Spleen (tissue), 11 donors: ENCODE results near the gene FADS3. TPM values are rescaled to one million over a fixed set of nuclear protein-coding genes. Genes with fewer than 3 reads are reported as not detected.

Source experiments
- DNase-seq: peaks from one replicate; pipeline ENCODE4 v3.0.0-alpha.2; 2020
- H3K27ac ChIP-seq, 8 donors: fragments of 200-600 bp; sonication (generic) in 7 of 8; 1 replicate in 4 of 8; 2 replicates in 4 of 8; pipeline versions ENCODE4 v1.5.0 to v1.8.0; 2016 to 2021; ENCODE audit warnings: inconsistent platforms in 4 of 8, mild to moderate bottlenecking in 4 of 8, moderate library complexity in 1 of 8
- H3K27me3 ChIP-seq, 7 donors: fragments of 200-600 bp; sonication (generic) in 6 of 7; replicated peaks in 1 of 7; 1 replicate in 4 of 7; 2 replicates in 3 of 7; pipeline versions ENCODE4 v1.5.0 to v1.8.0; 2016 to 2021; ENCODE audit warnings: inconsistent platforms in 3 of 7, mild to moderate bottlenecking in 1 of 7
- H3K36me3 ChIP-seq, 6 donors: fragments of 200-600 bp; sonication (generic) in 5 of 6; 1 replicate in 4 of 6; 2 replicates in 2 of 6; pipeline versions ENCODE4 v1.5.0 to v1.8.0; 2016 to 2021; ENCODE audit warnings: inconsistent platforms in 2 of 6
- H3K4me1 ChIP-seq, 6 donors: fragments of 200-600 bp; sonication (generic) in 5 of 6; 1 replicate in 3 of 6; 2 replicates in 3 of 6; pipeline versions ENCODE4 v1.5.0 to v1.8.0; 2016 to 2021; ENCODE audit warnings: inconsistent platforms in 3 of 6
- H3K4me3 ChIP-seq, 8 donors: fragments of 200-600 bp; sonication (generic) in 7 of 8; 1 replicate in 4 of 8; 2 replicates in 4 of 8; pipeline versions ENCODE4 v1.5.0 to v1.8.0; 2016 to 2021; ENCODE audit warnings: inconsistent platforms in 4 of 8, mild to moderate bottlenecking in 4 of 8, moderate library complexity in 2 of 8
- H3K9me3 ChIP-seq, 8 donors: fragments of 200-600 bp; sonication (generic) in 7 of 8; 1 replicate in 4 of 8; 2 replicates in 4 of 8; pipeline versions ENCODE4 v1.5.0 to v1.8.0; 2016 to 2021; ENCODE audit warnings: inconsistent platforms in 4 of 8
- POLR2A ChIP-seq, 3 donors: fragments of 450-650 bp; IDR thresholded peaks; one replicate each; pipeline ENCODE4 v1.5.1; 2017; ENCODE audit warnings: antibody characterized with exemption in 3 of 3, mild to moderate bottlenecking in 1 of 3
- POLR2AphosphoS5 ChIP-seq, 3 donors: sonication (generic); formaldehyde crosslinking; IDR thresholded peaks; one replicate each; pipeline ENCODE4 v1.5.1; 2017; ENCODE audit warnings: antibody characterized with exemption in 3 of 3
- WGBS, 5 donors: extraction: QIAGEN DNeasy Blood & Tissue Kit in 3 of 5; methylation state at CpG; one replicate each; pipeline versions ENCODE4 v1.1.5 to v1.1.7; 2013 to 2018; 5-methylcytosine and 5-hydroxymethylcytosine counted together
- intact Hi-C: fragments of 100-400 bp; cut with DNase I; formaldehyde crosslinking; loops from one replicate; pipeline ENCODE4 v1.15.0; 2023; ENCODE audit warnings: low total_unique reads
- polyA plus RNA-seq, 3 donors: library from polyadenylated mRNA; stranded (reverse); fragments of 200-250 nt; gene quantifications; one replicate each; pipeline ENCODE4 v1.2.1, GENCODE V29; 2013
- total RNA-seq, 7 donors: library from RNA; depleted of rRNA in 3 of 7; stranded (reverse); fragments of >200 nt in 3 of 7; fragmentation: NEBNext Ultra II Directional in 4 of 7; extraction: Animal tissue kit (Norgen Biotek cat#: 25700) in 4 of 7; gene quantifications; one replicate each; pipeline versions ENCODE4 v1.1.0 to v1.2.1, GENCODE V29; 2016 to 2021
- TF ChIP-seq, protein P1 (sequence below), 11 experiments: fragments of 200-600 bp in 7 of 11; fragments of 450-650 bp in 4 of 11; sonication (generic) in 4 of 11; IDR thresholded peaks in 8 of 11; conservative IDR thresholded peaks in 3 of 11; 1 replicate in 7 of 11; 2 replicates in 4 of 11; pipeline versions ENCODE4 v1.4.0 to v1.8.0; 2016 to 2021; ENCODE audit warnings: antibody characterized with exemption in 11 of 11, inconsistent platforms in 4 of 11, mild to moderate bottlenecking in 1 of 11
- donor health status: healthy with polysubstance abuse.
- donor health status: DM: no; HTN: no; CAD: no; lungs with moderate emphysema.
- donor health status: DM: no; HTN: no; CAD: no.
- donor health status: Bipolar disorder and iron deficiency.
- donor health status: healthy.
- donor health status: DM: no; HTN: no; CAD: no.
- donor health status: DM: yes; HTN: yes; CAD: no.

The FADS3 gene
- total and polyA plus RNA-seq, 10 donors = 26.3 to 63.6 (median 38.5) TPM

DNA sequence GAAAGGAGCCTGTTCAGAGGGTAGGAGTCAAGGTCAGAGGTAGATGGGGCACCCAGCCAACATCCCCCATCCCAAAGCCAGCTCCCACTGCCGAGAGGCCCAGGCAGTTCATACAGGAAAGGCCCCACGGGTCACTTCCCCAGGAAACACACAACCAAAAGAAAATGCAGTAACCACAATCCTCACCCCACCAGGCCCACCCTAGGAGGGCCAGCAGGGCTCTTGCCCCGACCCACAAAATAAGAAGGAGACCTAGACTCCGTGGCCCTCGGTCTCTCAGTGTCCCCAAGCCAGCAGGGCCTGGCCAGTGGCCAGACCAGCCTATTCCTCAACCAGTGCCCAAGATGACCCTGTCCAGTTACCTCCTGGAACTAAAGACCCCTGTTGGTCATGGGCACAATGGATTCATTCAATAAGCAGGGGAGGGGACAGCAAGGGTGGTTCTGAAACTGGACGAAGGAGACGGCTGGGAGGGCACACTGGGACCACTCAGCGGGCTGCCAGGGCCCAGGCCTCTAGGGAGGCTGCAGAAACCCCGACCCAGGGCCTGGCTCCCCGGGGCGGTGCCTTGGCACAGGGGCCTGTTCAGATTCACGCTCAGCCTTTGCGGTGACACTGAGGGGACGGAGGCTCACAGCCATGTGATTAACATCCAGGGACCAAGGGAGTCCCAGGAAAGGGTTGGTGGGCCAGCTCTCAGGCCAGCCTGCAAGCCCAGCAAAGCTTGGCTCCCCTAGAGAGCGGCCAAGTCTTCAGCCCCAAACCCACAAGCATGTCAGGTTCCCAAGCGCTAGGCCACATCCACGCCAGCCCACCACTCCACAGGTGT, 20.6 kb upstream of the FADS3 start:
- no peak for TF ChIP-seq POLR2AphosphoS5 (IDR thresholded peaks at IDR 0.05)
- TF ChIP-seq, protein P1, sequence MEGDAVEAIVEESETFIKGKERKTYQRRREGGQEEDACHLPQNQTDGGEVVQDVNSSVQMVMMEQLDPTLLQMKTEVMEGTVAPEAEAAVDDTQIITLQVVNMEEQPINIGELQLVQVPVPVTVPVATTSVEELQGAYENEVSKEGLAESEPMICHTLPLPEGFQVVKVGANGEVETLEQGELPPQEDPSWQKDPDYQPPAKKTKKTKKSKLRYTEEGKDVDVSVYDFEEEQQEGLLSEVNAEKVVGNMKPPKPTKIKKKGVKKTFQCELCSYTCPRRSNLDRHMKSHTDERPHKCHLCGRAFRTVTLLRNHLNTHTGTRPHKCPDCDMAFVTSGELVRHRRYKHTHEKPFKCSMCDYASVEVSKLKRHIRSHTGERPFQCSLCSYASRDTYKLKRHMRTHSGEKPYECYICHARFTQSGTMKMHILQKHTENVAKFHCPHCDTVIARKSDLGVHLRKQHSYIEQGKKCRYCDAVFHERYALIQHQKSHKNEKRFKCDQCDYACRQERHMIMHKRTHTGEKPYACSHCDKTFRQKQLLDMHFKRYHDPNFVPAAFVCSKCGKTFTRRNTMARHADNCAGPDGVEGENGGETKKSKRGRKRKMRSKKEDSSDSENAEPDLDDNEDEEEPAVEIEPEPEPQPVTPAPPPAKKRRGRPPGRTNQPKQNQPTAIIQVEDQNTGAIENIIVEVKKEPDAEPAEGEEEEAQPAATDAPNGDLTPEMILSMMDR (IDR thresholded peaks at IDR 0.05 in 8 of 11, conservative IDR thresholded peaks at IDR 0.05 in 3 of 11) = no peak
- TF ChIP-seq POLR2A (IDR thresholded peaks at IDR 0.05) = no peak
- peaks cover 0 to 15% (median 2%) of the 10 kb centered on the region in 6 donors for H3K36me3 ChIP-seq
- intact Hi-C loops = no loop called here
- peaks cover 0 to 20% (median 6%) of the 10 kb centered on the region in 7 donors for H3K27me3 ChIP-seq
- H3K4me1 ChIP-seq = peaks cover 6 to 78% (median 46%) of the 10 kb centered on the region in 6 donors
- 48 to 71% (median 64%) methylated on average over 8 to 17 of the region's 17 CpGs for WGBS, 5 donors
- peak overlapping the region in 5 of 8 donors; percentile 32 to 82 (median 51) for H3K27ac ChIP-seq
- DNase-seq = peak; percentile 73
- H3K9me3 ChIP-seq = no peaks in the 10 kb centered on the region
- peak overlapping the region in 1 of 8 donors; percentile 12 for H3K4me3 ChIP-seq

DNA sequence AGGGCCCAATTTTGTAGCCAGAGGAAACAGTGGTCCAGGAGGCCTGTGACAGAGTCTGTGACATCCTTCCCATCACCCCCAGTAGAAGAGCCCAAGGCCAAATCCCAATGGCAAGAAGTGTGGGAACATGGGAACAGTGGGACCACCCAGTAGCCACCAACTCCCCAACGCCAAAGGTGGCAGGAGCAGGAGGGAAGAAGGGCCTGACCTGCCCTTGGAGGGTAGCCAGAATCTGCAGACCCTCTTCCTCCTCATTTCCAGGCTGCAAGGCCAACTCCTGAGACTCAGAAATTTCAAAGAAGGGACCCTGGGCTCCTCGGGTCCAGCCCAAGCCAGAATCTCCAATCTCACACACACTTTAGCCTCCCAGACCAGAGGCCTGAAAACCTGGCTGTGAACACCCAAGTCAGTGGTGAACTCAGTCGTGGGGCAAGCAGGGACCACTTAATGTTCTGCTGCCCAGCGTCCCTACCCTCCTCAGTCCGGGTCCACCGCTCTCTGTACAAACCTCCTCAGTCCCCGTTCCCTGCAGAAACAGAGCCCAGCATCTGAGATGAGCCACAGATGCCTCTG, 19.9 kb upstream of the FADS3 start:
- TF ChIP-seq, protein P1 (IDR thresholded peaks at IDR 0.05 in 8 of 11, conservative IDR thresholded peaks at IDR 0.05 in 3 of 11) = no peak
- TF ChIP-seq POLR2AphosphoS5 (IDR thresholded peaks at IDR 0.05) (no peak), POLR2A (IDR thresholded peaks at IDR 0.05) (no peak)
- intact Hi-C loops = no loop called here
- peaks cover 0 to 22% (median 6%) of the 10 kb centered on the region in 6 donors for H3K36me3 ChIP-seq
- H3K4me3 ChIP-seq = no peak overlapping the region
- no peaks in the 10 kb centered on the region for H3K9me3 ChIP-seq
- H3K4me1 ChIP-seq = peaks cover 0 to 71% (median 40%) of the 10 kb centered on the region in 6 donors
- H3K27me3 ChIP-seq = peaks cover 0 to 13% (median under 1%) of the 10 kb centered on the region in 7 donors
- WGBS, 5 donors = 66 to 79% (median 75%) methylated on average over 7 of the region's 7 CpGs
- peak; percentile 38 for DNase-seq
- H3K27ac ChIP-seq = peak overlapping the region in 4 of 8 donors; percentile 35 to 82 (median 58)

DNA sequence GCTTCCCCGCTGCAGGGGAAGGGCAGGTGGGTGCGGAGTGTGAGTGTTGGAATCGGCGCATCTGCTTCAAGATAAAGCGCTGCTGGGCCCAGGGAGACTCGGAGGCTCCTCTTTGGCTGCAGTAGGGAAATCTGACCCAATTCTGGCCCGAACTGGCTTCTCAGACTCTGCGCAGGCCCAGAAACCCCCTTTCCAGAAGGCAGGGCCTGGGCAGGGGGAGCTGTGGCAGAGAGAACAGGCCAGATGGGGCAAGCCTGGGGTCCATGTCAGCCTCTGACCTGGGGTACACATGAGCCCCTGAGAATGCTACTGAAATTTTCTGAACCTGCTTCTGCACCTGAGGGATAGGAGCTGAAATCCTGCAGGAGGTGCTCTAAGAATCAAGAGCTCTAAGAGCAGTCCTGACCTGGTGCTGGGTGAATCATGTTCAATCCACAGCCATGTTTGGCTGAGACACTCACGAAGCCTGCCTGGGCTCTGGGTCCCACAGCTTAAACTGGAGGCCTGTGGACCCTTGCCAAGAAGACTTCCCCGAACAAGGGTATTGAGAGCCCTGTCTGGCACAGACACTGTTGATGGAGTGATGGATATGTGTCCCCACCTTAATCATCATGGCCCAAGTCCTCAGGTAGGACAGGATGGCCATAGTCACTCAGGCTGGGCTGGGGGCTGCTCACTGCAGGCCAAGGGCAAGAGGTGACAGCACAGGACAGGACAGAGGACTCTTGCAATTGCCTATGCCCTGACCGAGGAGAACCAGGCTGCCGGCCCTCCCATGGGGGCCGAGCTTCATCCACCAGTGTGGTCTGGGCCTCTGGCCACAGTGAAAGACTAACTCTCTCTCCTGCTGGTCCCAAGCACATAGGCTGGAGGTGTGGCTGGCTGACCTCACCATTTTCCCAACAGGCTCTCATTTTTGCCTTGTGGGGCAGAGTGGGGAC, 19.1 kb upstream of the FADS3 start:
- Histone ChIP-seq H3K27ac (peak overlapping the region in 4 of 8 donors; percentile 35 to 73 (median 58)), H3K27me3 (peaks cover 0 to 7% (median 0%) of the 10 kb centered on the region in 7 donors), H3K4me1 (peaks cover 0 to 64% (median 37%) of the 10 kb centered on the region in 6 donors), H3K9me3 (no peaks in the 10 kb centered on the region), H3K4me3 (no peak overlapping the region), H3K36me3 (peaks cover 0 to 30% (median 10%) of the 10 kb centered on the region in 6 donors)
- WGBS, 5 donors = 85 to 93% (median 88%) methylated on average over 12 to 13 of the region's 13 CpGs
- DNase-seq = peak; percentile 63
- TF ChIP-seq POLR2AphosphoS5 (IDR thresholded peaks at IDR 0.05) = no peak
- TF ChIP-seq, protein P1 (IDR thresholded peaks at IDR 0.05 in 8 of 11, conservative IDR thresholded peaks at IDR 0.05 in 3 of 11) = no peak
- no peak for TF ChIP-seq POLR2A (IDR thresholded peaks at IDR 0.05)
- intact Hi-C loops = no loop called here
